Naive B cell (primary cell): ENCODE measurements around the gene AHR. TPM values are rescaled to one million over a fixed set of nuclear protein-coding genes. Genes with fewer than 3 reads are reported as not detected.
"Not testable (repeated sequence)": the region's sequence is repeated elsewhere in the genome, so short reads cannot be mapped to it uniquely, and the experiment has no call there.

ENCODE experiments used
- ATAC-seq, 2 donors: fragments of 150-1000 bp; cut with Tn5 transposase; 2 replicates each; pipeline ENCODE4 v1.10.0; 2021; ENCODE audit warnings: low read depth in 2 of 2, mild to moderate bottlenecking in 2 of 2, moderate library complexity in 2 of 2
- DNase-seq: peaks from one replicate; pipeline ENCODE4 v3.0.0; 2022
- H3K27ac Mint-ChIP-seq, 6 donors: one replicate each; pipeline ENCODE4 v1.8.0; 2020 to 2022; ENCODE audit warnings: mild to moderate bottlenecking in 6 of 6, mixed read lengths in 6 of 6, moderate library complexity in 5 of 6, inconsistent platforms in 2 of 6
- H3K27me3 Mint-ChIP-seq, 3 donors: one replicate each; pipeline ENCODE4 v1.8.0; 2021 to 2022; ENCODE audit warnings: mixed read lengths in 3 of 3, mild to moderate bottlenecking in 1 of 3
- H3K36me3 Mint-ChIP-seq, 2 donors: one replicate each; pipeline ENCODE4 v1.8.0; 2020 to 2022; ENCODE audit warnings: mixed read lengths in 2 of 2, inconsistent platforms in 1 of 2, mild to moderate bottlenecking in 1 of 2
- H3K4me1 Mint-ChIP-seq, 3 donors: one replicate each; pipeline ENCODE4 v1.8.0; 2020 to 2022; ENCODE audit warnings: mixed read lengths in 3 of 3, inconsistent platforms in 1 of 3, mild to moderate bottlenecking in 1 of 3, moderate library complexity in 1 of 3
- H3K4me3 Mint-ChIP-seq, 8 donors: one replicate each; pipeline ENCODE4 v1.8.0; 2020 to 2022; ENCODE audit warnings: mild to moderate bottlenecking in 8 of 8, mixed read lengths in 8 of 8, moderate library complexity in 8 of 8, inconsistent platforms in 2 of 8
- H3K9me3 Mint-ChIP-seq, 7 donors: one replicate each; pipeline ENCODE4 v1.8.0; 2020 to 2022; ENCODE audit warnings: mixed read lengths in 7 of 7, mild to moderate bottlenecking in 5 of 7, inconsistent platforms in 2 of 7, moderate library complexity in 1 of 7
- polyA plus RNA-seq, 6 donors: library from polyadenylated mRNA; unstranded; fragments of 300-500 nt; fragmentation: Illumina TruSeq; gene quantifications; one replicate each; pipeline ENCODE4 v1.2.3, GENCODE V29; 2021; ENCODE audit warnings: low read depth in 6 of 6

Gene AHR
- polyA plus RNA-seq, 6 donors from 2014 or later = 0.33 to 3.2 (median 2.1) TPM

DNA sequence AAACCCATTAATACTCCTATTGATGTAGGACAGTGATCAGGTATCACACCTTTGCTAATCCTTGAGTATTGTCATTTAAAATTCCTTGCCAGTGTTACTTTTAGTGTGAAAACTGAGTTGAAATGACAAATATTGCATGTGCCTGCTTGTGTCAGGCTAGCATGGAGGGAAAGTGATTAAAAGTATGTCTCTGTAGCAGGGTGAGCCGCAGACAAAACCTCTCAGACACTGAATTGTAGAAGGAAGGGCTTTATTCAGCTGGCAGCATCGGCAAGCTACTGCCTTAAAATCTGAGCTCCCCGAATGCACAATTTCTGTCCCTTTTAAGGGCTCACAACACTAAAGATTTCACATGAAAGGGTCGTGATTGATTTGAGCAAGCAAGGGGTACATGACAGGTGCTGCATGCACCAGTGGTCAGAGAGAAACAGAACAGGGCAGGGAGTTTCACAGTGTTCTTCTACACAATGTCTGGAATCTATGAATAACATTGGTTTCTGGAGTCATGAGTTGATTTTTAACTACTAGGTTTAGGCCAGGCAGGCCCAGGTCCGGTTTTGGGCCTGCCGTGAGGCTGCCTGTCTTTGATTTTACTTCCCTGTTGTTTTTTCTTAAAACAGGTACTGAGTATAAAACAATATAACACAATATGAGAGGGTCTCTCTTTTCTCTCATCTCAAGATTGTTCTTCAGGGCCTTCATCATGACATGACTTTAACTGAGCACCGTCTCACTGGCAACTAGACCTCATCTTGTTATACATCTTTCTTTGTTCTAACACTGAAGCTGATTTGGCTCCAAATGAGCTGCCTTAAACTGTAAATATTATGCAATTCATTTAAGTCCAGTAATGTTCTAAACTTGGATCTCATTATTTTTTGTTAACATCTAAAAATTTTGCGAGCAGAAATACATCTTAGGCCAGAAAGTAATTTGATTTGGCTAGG is 84.2 kb downstream of the AHR start:
- DNase-seq, H3K27ac Mint-ChIP-seq: not testable (repeated sequence)

DNA sequence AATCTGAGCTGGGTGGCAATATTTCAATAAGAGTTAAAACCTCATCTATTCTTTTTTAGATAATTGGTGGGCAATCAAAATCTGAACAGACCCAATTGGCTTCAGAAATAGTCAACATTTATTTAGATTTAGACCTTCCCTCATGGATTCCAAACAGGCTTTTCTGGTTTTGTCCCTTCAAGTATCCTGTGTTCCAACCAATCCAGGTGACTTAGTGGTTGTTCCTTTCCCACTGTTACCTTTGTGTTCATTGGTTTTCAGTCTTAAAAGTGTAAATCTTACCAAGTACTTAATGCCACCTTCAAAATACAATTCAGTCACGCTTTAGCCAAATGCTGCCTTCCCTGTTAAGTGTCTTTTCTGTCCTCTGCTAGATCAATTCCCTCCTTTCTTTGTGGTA is 85.9 kb downstream of the AHR start:
- H3K27me3 Mint-ChIP-seq = no peaks in the 10 kb centered on the region
- ATAC-seq (no peak), DNase-seq (no peak)
- no peaks in the 10 kb centered on the region for H3K36me3 Mint-ChIP-seq
- H3K4me3 Mint-ChIP-seq = no peak overlapping the region
- no peaks in the 10 kb centered on the region for H3K4me1 Mint-ChIP-seq
- no peak overlapping the region for H3K27ac Mint-ChIP-seq
- H3K9me3 Mint-ChIP-seq = no peaks in the 10 kb centered on the region

More for the DNA sequence above, 84.2 kb downstream of the AHR start:
- H3K27me3 Mint-ChIP-seq, H3K4me3 Mint-ChIP-seq, H3K9me3 Mint-ChIP-seq, ATAC-seq, H3K36me3 Mint-ChIP-seq, H3K4me1 Mint-ChIP-seq: not testable (repeated sequence)

DNA sequence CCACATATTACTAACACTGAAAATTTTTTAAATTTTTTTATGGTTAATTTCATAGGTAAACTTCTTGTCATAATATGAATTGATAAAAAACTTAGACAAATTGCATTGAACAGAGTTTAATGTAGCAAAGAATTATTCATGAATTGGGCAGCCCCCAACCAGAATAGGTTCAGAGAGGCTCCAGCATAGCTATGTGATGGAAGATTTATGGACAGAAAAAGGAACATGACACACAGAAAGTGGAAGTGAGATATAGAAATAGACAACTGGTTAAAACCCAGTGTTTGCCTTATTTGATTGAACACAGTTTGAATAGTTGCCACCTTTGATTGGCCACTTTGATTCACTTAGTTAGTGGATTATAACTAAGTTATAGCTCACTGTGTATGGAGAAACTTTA is 87.2 kb downstream of the AHR start:
- H3K4me3 Mint-ChIP-seq = no peak overlapping the region
- DNase-seq (no peak), ATAC-seq (no peak)
- no peaks in the 10 kb centered on the region for H3K27me3 Mint-ChIP-seq
- no peaks in the 10 kb centered on the region for H3K36me3 Mint-ChIP-seq
- H3K27ac Mint-ChIP-seq = no peak overlapping the region
- no peaks in the 10 kb centered on the region for H3K9me3 Mint-ChIP-seq
- H3K4me1 Mint-ChIP-seq = no peaks in the 10 kb centered on the region

DNA sequence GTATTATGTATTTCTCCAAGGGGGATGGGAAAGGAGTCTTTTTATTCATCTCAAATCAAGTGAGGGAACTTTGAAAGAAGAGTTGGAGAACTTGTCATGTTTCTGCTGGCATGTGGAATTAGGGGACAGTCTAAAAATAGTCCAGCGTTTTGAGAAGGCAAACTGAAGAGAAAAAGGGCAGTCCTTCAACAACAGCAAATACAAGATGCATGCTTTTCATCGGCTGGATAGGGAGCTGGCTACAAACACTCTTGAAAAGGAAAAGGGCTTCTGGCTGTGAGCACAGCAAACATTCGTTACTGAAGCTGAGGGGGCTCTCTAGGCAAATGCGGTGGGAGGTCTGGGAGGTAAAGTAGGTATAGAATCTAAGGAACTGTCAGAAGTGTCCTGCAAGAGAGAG is 91.9 kb downstream of the AHR start:
- no peak overlapping the region for H3K27ac Mint-ChIP-seq
- H3K27me3 Mint-ChIP-seq = no peaks in the 10 kb centered on the region
- H3K4me1 Mint-ChIP-seq = no peaks in the 10 kb centered on the region
- H3K36me3 Mint-ChIP-seq = peaks cover 6 to 20% of the 10 kb centered on the region in 2 donors
- DNase-seq = no peak
- peaks cover 13 to 23% (median 19%) of the 10 kb centered on the region in 7 donors for H3K9me3 Mint-ChIP-seq
- H3K4me3 Mint-ChIP-seq = no peak overlapping the region
- no peak for ATAC-seq

DNA sequence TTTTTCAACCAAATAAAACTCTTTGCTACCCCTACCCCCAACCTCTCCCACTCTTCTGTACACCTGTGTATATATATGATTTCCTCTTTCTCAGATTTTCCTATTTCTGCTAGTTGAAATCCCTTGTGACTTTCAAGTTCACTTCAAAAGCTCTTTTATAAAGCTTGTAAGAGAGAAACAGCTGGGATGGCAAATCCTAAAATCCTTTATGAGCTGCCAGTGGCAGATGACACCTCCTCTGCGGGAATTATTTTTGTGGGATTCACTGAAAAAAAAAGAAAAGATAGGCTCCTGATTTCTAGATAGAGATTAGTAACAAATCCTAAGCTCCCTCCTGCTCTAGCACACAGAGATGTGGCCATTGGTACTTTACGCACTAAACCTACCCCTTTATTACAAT is 92.9 kb downstream of the AHR start:
- Mint-ChIP-seq H3K4me1 (no peaks in the 10 kb centered on the region), H3K27ac (no peak overlapping the region), H3K4me3 (no peak overlapping the region), H3K9me3 (peaks cover 13 to 24% (median 21%) of the 10 kb centered on the region in 7 donors), H3K27me3 (no peaks in the 10 kb centered on the region), H3K36me3 (peaks cover 6 to 23% of the 10 kb centered on the region in 2 donors)
- ATAC-seq = no peak
- DNase-seq = no peak

DNA sequence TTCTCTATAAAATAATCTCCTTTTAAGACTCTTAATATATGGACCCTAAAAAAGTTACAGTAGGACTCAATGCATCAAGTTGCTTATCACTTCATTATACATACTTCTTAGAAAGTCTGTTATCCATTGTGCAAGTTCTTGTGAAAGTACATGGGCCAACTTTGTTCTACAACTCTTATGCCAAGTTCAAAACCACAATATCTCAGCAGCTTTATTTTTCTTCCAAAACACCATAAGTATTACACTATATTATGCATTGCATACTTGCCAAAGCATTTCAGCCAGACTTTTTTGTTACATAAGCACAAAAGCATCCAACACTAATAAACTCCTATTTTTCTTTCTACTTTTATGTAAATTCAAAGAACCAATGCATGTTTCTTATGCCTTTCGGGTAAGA is 94.4 kb downstream of the AHR start:
- Mint-ChIP-seq H3K4me1 (no peaks in the 10 kb centered on the region), H3K36me3 (peaks cover 6 to 23% of the 10 kb centered on the region in 2 donors), H3K27me3 (no peaks in the 10 kb centered on the region), H3K9me3 (peaks cover 13 to 24% (median 21%) of the 10 kb centered on the region in 7 donors), H3K4me3 (no peak overlapping the region), H3K27ac (no peak overlapping the region)
- ATAC-seq (no peak), DNase-seq (no peak)

DNA sequence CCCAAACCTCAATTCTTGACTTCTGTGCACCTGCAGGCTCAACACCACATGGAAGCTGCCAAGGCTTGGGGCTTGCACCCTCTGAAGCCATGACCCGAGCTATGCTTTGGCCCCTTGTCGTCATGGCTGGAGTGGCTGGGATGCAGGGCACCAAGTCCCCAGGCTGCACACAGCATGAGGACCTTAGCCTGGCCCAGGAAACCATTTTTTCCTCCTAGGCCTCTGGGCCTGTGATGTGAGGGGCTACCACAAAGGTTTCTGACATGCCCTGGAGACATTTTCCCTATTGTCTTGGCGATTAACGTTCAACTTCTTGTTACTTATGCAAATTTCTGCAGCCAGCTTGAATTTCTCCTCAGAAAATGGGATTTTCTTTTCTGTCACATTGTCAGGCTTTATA is 96.1 kb downstream of the AHR start:
- not testable (repeated sequence) for ATAC-seq, DNase-seq, H3K4me1 Mint-ChIP-seq, H3K4me3 Mint-ChIP-seq, H3K27me3 Mint-ChIP-seq, H3K27ac Mint-ChIP-seq
- Mint-ChIP-seq H3K36me3 (peaks cover 6 to 23% of the 10 kb centered on the region in 2 donors), H3K9me3 (peaks cover 13 to 24% (median 21%) of the 10 kb centered on the region in 7 donors)
